Karpas-422 (cell line): ENCODE measurements around the gene KDF1. TPM values are rescaled to one million over a fixed set of nuclear protein-coding genes. Genes with fewer than 3 reads are reported as not detected.

Source experiments
- DNase-seq: peaks from one replicate; pipeline ENCODE4 v3.0.0-alpha.2; 2015
- H2AFZ ChIP-seq: fragments of 200-600 bp; sonication (generic); 2 replicates; pipeline ENCODE4 v1.6.1; 2014; ENCODE audit warnings: antibody characterized with exemption, low read length, mixed read lengths
- H3K27ac ChIP-seq: fragments of 200-600 bp; sonication (generic); 2 replicates; pipeline ENCODE4 v1.5.1; 2014; ENCODE audit warnings: mild to moderate bottlenecking, low read length, moderate library complexity
- H3K27me3 ChIP-seq: fragments of 200-600 bp; sonication (generic); 2 replicates; pipeline ENCODE4 v1.6.1; 2014; ENCODE audit warnings: low read length, mixed read lengths
- H3K36me3 ChIP-seq: fragments of 200-600 bp; sonication (generic); 2 replicates; pipeline ENCODE4 v1.6.1; 2014; ENCODE audit warnings: low read length, mixed read lengths; ENCODE audit not compliant: insufficient read depth
- H3K4me1 ChIP-seq: fragments of 200-600 bp; sonication (generic); 2 replicates; pipeline ENCODE4 v1.6.1; 2014; ENCODE audit warnings: mild to moderate bottlenecking, low read length, mixed read lengths
- H3K4me2 ChIP-seq: fragments of 200-600 bp; sonication (generic); 2 replicates; pipeline ENCODE4 v1.6.1; 2014; ENCODE audit warnings: low read length, low read depth, mild to moderate bottlenecking; ENCODE audit not compliant: poor library complexity, severe bottlenecking
- H3K4me3 ChIP-seq: fragments of 200-600 bp; sonication (generic); 2 replicates; pipeline ENCODE4 v1.5.1; 2014; ENCODE audit warnings: mild to moderate bottlenecking, antibody characterized with exemption, low read length, mixed read lengths
- H3K79me2 ChIP-seq: fragments of 200-600 bp; sonication (generic); 2 replicates; pipeline ENCODE4 v1.6.1; 2014; ENCODE audit warnings: mild to moderate bottlenecking, low read length, mixed read lengths
- H3K9ac ChIP-seq: fragments of 200-600 bp; sonication (generic); 2 replicates; pipeline ENCODE4 v1.6.0; 2014; ENCODE audit warnings: low read length
- H3K9me2 ChIP-seq: fragments of 200-600 bp; sonication (generic), shearing (Covaris generic); replicated peaks from 2 replicates; pipeline ENCODE4 v1.6.0; 2014; ENCODE audit warnings: mild to moderate bottlenecking, low read length, moderate library complexity; ENCODE audit not compliant: insufficient read depth
- H3K9me3 ChIP-seq: fragments of 300-700, 200-600 bp; sonication (generic); 2 replicates; pipeline ENCODE4 v1.6.1; 2014; ENCODE audit warnings: low read length, mixed read lengths
- H4K20me1 ChIP-seq: fragments of 200-600 bp; sonication (generic); 2 replicates; pipeline ENCODE4 v1.6.1; 2014; ENCODE audit warnings: mild to moderate bottlenecking, antibody characterized with exemption, low read length, low read depth; ENCODE audit not compliant: insufficient read depth
- total RNA-seq: library from RNA; depleted of rRNA; stranded (reverse); fragments of >200 nt; shearing (Covaris generic); gene quantifications from 2 replicates; pipeline ENCODE4 v1.2.3, GENCODE V29; 2014; ENCODE audit warnings: low replicate concordance

KDF1 gene
- total RNA-seq, 1 experiment from 2014 or later: not detected

DNA sequence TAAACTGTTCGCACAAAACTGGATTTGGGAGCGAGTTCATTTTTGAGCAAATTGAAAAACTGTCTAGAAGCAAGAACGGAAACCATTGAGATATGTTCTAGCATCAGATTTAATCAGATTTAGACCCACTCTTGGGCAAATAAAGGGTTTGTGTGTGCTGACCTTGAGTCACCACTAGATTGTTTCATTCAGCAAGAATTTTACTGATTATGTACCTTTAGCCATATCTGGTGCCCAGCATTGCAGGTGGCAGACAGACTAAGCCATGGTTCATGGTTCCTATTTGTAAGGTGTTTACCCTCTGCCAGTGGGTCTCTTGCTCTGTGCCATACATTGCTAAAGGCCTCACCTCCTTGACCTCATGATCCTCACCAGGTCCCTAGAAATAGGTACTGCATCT lies 37.4 kb downstream of the KDF1 start:
- Histone ChIP-seq H3K4me1 (peaks cover 25% of the 10 kb centered on the region), H4K20me1 (peaks cover 24% of the 10 kb centered on the region), H3K36me3 (peaks cover 29% of the 10 kb centered on the region), H3K79me2 (peaks cover 47% of the 10 kb centered on the region), H2AFZ (no peak overlapping the region), H3K9me2 (no peaks in the 10 kb centered on the region), H3K27me3 (no peaks in the 10 kb centered on the region), H3K4me2 (peak overlapping the region; percentile 99), H3K9me3 (no peaks in the 10 kb centered on the region), H3K4me3 (peak overlapping the region; percentile 99), H3K9ac (peak overlapping the region; percentile 100), H3K27ac (peak overlapping the region; percentile 79)
- no peak for DNase-seq

DNA sequence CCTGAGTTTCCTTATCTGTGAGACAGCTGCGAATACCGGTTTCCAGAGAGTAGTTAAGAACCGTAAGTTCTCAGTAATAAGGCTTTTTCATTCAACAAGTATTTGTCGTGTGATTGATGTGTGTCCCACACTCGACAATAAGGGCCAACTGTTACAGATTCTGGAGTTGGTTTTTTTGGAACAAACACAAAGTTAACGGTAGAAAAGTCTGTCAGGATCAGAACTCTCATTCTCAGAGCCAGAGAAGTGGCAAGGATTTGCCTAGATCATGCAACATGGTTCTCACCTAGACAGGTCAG lies 37.9 kb downstream of the KDF1 start:
- no peaks in the 10 kb centered on the region for H3K9me3 ChIP-seq
- H3K4me2 ChIP-seq: peak overlapping the region; percentile 99
- peak overlapping the region; percentile 100 for H3K9ac ChIP-seq
- H2AFZ ChIP-seq: no peak overlapping the region
- peaks cover 24% of the 10 kb centered on the region for H4K20me1 ChIP-seq
- H3K27me3 ChIP-seq: no peaks in the 10 kb centered on the region
- H3K79me2 ChIP-seq: peaks cover 42% of the 10 kb centered on the region
- DNase-seq: no peak
- peaks cover 25% of the 10 kb centered on the region for H3K4me1 ChIP-seq
- no peaks in the 10 kb centered on the region for H3K9me2 ChIP-seq
- H3K27ac ChIP-seq: peak overlapping the region; percentile 79
- peak overlapping the region; percentile 99 for H3K4me3 ChIP-seq
- H3K36me3 ChIP-seq: peaks cover 25% of the 10 kb centered on the region

DNA sequence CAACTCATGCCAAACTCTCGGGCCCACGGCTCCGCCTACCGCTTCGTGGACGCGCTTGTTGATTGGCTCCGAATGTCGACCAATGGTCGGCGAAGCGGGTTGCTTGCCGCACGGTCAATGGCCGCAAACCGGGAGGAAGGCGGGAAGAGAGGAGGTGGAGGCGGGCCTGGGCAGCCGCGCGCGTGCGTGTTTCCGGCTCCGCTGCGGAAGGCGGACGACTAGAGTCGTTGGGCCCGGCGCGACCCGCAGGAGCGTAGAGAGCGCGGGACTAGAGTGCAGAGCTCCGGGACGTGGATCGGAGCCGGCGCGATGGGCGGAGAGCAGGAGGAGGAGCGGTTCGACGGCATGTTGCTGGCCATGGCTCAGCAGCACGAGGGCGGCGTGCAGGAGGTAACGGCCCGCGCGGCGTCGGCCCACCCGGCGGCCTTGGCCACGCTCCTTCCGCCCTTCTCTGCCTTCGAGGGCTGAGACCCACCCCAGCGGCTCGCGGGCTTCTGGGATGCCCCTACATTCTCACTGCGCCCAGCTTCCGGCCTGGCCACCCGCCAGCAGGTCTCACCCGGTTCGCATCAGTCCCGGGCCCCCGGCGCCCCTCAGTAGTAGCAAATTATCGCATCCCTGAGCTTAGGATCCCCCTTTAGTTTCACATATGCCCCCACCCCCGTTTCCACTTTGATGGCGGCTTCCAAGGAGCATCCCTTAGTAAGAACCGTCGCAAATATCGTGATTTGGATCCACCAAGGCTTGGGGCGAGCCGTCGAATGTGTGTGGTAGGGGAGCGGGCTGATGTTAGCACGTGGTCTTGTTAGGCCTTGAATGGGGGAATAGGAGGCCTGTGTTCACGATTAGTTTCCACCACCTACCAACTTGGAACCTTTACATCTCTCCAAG lies 38.5 kb downstream of the KDF1 start, which contains the start of gene NUDC:
NUDC (plus strand) TSS at position 204 of the 891 bp plus-strand sequence; CDS start at position 310, 106 bp downstream.
- Histone ChIP-seq H3K9me3 (no peaks in the 10 kb centered on the region), H3K9me2 (no peaks in the 10 kb centered on the region), H3K27me3 (no peaks in the 10 kb centered on the region), H3K4me3 (peak within 1 kb of the TSS; percentile 99), H3K4me2 (peak within 1 kb of the TSS; percentile 99), H3K4me1 (peaks cover 25% of the 10 kb centered on the region), H3K9ac (peak within 1 kb of the TSS; percentile 100), H2AFZ (peak within 1 kb of the TSS; percentile 98), H3K79me2 (peaks cover 39% of the 10 kb centered on the region), H4K20me1 (peaks cover 24% of the 10 kb centered on the region), H3K27ac (peak within 1 kb of the TSS; percentile 79), H3K36me3 (peaks cover 23% of the 10 kb centered on the region)
- peak; percentile 99 for DNase-seq

DNA sequence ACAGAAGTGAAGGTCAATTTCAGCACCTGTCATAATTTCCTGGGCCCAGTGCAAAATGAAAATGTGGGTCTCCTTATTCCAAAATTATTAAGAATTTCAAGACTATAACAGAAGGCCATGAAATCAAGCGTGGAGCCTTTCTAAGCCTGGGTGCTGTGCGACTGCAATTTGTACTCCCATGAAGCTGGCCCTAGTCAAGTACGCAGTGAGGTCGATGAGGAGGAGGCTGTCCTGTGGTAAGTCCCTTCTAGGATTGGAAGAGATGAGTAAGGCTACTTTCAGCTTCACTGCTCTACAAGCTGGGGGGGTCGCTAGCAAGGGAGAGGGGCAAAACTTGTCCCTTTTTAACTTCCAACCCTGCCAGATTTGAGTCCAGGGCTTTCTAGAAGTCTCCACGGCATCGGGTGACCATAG lies 39.1 kb downstream of the KDF1 start:
- peak overlapping the region; percentile 98 for H2AFZ ChIP-seq
- peaks cover 24% of the 10 kb centered on the region for H4K20me1 ChIP-seq
- H3K4me1 ChIP-seq: peaks cover 25% of the 10 kb centered on the region
- H3K27me3 ChIP-seq: no peaks in the 10 kb centered on the region
- H3K36me3 ChIP-seq: peaks cover 19% of the 10 kb centered on the region
- H3K4me2 ChIP-seq: peak overlapping the region; percentile 99
- H3K9me2 ChIP-seq: no peaks in the 10 kb centered on the region
- H3K79me2 ChIP-seq: peaks cover 33% of the 10 kb centered on the region
- DNase-seq: no peak
- H3K27ac ChIP-seq: no peak overlapping the region
- H3K9ac ChIP-seq: peak overlapping the region; percentile 62
- H3K4me3 ChIP-seq: peak overlapping the region; percentile 99
- H3K9me3 ChIP-seq: no peaks in the 10 kb centered on the region

DNA sequence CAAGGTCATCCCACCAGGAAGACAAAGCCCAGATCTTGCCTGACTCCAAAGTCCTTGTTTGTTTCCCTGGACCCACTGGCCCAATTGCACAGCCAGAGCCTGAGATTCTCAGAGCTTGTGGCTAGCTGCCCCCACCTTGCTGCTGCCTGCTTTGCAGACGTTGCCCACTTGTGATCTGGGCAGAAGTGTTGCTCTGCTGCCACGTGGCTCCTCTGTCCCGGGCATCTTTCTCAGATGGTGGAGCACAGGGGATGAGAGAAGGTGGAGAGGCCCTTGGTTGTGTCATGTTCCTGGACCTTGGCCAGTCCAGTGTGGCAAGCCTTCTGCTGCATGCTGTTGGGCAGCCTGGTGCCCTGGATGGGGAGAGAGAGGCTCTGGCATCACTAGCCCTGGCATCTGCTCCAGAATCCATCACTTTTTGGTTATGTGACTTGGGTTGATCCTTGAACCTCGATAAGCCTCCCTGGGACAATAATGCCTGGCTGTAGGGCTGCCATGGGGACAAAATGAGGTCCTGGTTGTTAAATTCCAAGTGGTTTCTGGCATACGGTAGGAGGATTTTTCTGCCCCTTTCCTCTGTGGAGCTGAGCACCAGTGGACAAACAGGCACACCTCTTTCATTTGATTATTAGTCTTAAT lies 44.9 kb downstream of the KDF1 start:
- no peak for DNase-seq
- Histone ChIP-seq H3K4me2 (no peak overlapping the region), H2AFZ (no peak overlapping the region), H3K9me2 (no peaks in the 10 kb centered on the region), H3K79me2 (no peaks in the 10 kb centered on the region), H3K27ac (no peak overlapping the region), H3K36me3 (no peaks in the 10 kb centered on the region), H3K4me3 (no peak overlapping the region), H3K9me3 (no peaks in the 10 kb centered on the region), H4K20me1 (no peaks in the 10 kb centered on the region), H3K9ac (no peak overlapping the region), H3K4me1 (no peaks in the 10 kb centered on the region; the same call in 1 of the 2 replicates), H3K27me3 (no peaks in the 10 kb centered on the region)

DNA sequence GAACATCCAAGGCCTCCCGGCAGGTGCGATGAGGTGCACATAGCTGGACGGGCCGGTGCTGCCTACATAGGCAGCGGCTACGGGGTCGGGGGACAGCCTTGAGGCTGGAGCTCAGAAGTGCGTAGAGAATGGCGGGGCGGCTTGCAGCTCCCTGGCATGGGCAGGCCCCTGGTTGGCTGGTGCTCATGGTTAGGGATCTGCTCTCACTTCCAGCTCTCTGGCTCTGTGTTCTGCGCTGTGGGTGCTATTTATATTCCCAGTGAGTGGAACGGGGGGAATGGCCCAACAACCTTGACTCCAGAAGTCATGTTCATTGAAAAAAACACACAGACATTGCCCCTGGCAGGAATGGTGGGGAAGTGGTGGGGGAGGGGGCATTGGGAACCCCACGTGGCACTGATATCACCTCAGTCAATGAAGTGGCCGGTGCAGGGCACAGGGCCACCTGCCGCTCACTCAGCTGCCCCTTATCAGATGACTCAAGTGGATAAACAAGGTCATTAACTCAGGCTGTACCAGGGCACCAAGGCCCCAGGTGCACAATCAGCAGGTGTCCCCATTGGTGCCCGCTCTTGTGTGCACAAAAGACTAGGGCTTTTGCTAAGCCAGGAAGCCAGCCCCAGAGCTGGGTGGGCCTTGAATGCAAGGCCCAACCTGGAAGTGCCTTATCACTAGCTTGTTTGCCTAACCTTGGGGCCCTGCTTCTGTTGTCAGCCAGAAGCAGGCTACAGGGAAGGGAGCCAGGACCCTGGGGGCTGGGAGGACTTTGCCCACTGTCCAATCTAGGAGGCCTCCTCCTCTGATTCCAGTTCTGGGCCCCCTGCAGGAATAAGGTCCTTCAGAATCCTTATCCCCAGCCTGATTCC lies 46.3 kb downstream of the KDF1 start, which contains the start of gene NR0B2:
NR0B2 (minus strand) TSS at position 222 of the 866 bp plus-strand sequence; CDS start at position 187, 35 bp downstream.
- Histone ChIP-seq H4K20me1 (no peaks in the 10 kb centered on the region), H2AFZ (no peak within 1 kb of the TSS), H3K79me2 (no peaks in the 10 kb centered on the region), H3K9ac (no peak within 1 kb of the TSS), H3K27me3 (no peaks in the 10 kb centered on the region), H3K4me3 (no peak within 1 kb of the TSS), H3K4me2 (no peak within 1 kb of the TSS), H3K9me3 (no peaks in the 10 kb centered on the region), H3K27ac (no peak within 1 kb of the TSS), H3K36me3 (no peaks in the 10 kb centered on the region), H3K9me2 (no peaks in the 10 kb centered on the region), H3K4me1 (no peaks in the 10 kb centered on the region; the same call in 1 of the 2 replicates)
- DNase-seq: no peak

DNA sequence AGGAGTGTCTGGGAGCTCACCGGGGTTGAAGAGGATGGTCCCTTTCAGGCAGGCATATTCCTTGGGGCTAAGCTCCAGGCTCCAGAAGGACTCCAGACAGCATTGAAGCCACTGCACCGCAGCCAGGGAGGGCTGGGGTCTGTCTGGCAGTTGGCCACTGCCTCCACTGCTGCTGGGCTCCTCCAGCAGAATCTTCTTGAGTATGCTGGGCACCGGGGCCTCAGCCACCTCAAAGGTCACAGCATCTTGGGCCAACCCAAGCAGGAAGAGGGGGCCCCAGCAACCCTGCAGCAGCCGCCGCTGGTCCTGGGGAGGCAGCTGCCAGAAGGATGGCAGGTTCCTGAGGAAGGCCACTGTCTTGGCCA lies 46.9 kb downstream of the KDF1 start:
- DNase-seq: no peak
- no peak overlapping the region for H3K4me2 ChIP-seq
- H3K27ac ChIP-seq: no peak overlapping the region
- no peaks in the 10 kb centered on the region for H3K79me2 ChIP-seq
- no peaks in the 10 kb centered on the region; the same call in 1 of the 2 replicates for H3K4me1 ChIP-seq
- no peak overlapping the region for H3K9ac ChIP-seq
- H3K4me3 ChIP-seq: no peak overlapping the region
- no peaks in the 10 kb centered on the region for H4K20me1 ChIP-seq
- H3K36me3 ChIP-seq: no peaks in the 10 kb centered on the region
- H3K9me3 ChIP-seq: no peaks in the 10 kb centered on the region
- no peaks in the 10 kb centered on the region for H3K9me2 ChIP-seq
- H3K27me3 ChIP-seq: no peaks in the 10 kb centered on the region
- no peak overlapping the region for H2AFZ ChIP-seq
